GM18508 (cell line): ENCODE data around the gene BCL11B.

Source experiments
- ATAC-seq: cut with Tn5 transposase; IDR thresholded peaks from one replicate; pipeline ENCODE4 v1.9.1; 2021; ENCODE audit warnings: moderate number of reproducible peaks; ENCODE audit not compliant: insufficient read depth, unreplicated experiment

The BCL11B gene

GRCh38 chr14:99174081-99174769 lies 97.8 kb downstream of the BCL11B start:
- no peak for ATAC-seq

DNA sequence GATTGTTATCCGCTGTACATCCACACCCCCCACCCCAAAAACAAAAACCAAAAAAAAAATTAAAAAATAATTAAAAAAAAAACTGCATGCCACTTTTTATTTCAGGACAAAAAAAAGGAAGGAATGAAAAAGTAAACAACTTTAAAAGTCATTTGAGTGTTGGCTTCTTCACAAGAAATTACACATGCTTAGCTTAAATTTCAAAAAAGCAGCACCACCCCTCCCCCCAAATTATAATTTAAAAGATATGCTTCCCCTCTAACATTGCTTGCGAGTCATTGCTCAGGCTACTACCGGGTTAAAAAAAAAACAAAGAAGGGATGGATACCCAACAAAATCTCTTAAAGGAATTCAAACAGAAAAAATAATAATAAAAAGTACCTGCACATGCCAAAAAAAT lies 98.5 kb downstream of the BCL11B start:
- no peak for ATAC-seq

- ATAC-seq: no peak
Measured at GRCh38 chr14:99173086-99173485, 98.9 kb downstream of the BCL11B start.

- no peak for ATAC-seq
Measured at GRCh38 chr14:99171396-99171795, 100.6 kb downstream of the BCL11B start.

DNA sequence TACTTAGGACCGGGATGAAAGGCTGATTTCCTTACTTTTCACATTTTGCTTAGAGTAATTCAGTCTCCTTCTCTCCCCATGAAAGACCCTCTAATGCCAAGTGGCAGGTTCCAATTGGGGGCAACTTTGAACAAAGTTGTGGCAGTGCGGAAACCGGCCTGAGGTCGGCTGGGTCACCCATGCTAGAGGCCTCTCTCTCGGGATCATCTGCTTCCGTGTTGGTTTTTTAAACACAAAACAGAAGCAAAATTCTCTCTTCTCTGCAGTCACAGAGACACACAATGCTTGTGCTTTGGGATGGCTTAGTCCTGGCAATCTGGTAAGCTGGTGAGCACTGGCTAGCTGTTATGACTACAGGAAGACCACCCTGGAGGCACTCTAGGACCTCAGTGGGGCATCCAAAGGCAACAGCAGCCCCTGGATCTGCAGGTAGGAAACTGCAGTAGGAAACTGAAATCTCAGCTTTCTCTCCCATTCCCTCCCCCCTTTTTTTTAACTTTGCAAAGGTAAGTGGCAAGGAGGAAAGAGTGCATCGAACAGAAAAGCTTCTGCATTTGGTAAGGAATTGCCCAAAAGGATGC lies 102.1 kb downstream of the BCL11B start:
- ATAC-seq: no peak

GRCh38 chr14:99168330-99168729 lies 103.7 kb downstream of the BCL11B start:
- no peak for ATAC-seq

DNA sequence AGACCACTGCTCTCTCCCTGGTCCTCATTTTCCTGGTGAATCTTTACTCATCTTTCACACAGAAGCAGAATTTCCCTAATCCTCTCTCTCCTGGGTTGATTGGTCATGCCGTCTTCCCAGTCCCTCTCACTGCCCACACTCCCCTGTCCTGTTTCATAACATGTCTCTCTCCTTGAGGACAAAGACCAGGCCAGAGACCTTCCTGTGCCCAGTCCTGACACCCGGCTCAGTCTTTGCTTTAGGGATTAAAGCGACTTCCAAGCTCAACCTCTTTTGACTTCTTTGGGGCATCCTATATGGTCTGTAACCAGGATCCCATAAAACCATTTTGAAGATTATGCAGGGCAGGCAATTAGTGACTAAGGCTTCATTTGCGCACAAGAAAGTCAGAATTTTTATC lies 105.5 kb downstream of the BCL11B start:
- ATAC-seq: no peak

DNA sequence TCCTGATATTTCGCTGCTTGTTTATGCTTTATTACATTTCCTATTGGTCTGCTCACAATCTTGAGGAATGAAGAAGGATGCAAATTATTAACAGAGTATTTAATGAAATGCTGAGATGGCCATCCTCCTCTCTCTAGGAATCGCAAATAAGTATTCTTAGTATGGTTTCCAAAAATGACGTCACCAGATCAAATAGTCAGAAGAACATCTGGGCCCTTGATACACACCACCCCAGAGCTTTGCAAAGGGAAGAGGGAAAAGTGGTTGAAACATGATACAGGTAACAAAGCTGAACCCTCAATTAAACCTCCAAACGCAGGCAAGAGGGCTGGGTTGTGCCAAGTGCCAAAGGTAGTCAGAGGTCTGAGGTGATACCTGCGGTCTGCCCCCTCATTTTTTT lies 107.3 kb downstream of the BCL11B start:
- no peak for ATAC-seq

- ATAC-seq: no peak
Measured at GRCh38 chr14:99163446-99163845, 108.6 kb downstream of the BCL11B start.

DNA sequence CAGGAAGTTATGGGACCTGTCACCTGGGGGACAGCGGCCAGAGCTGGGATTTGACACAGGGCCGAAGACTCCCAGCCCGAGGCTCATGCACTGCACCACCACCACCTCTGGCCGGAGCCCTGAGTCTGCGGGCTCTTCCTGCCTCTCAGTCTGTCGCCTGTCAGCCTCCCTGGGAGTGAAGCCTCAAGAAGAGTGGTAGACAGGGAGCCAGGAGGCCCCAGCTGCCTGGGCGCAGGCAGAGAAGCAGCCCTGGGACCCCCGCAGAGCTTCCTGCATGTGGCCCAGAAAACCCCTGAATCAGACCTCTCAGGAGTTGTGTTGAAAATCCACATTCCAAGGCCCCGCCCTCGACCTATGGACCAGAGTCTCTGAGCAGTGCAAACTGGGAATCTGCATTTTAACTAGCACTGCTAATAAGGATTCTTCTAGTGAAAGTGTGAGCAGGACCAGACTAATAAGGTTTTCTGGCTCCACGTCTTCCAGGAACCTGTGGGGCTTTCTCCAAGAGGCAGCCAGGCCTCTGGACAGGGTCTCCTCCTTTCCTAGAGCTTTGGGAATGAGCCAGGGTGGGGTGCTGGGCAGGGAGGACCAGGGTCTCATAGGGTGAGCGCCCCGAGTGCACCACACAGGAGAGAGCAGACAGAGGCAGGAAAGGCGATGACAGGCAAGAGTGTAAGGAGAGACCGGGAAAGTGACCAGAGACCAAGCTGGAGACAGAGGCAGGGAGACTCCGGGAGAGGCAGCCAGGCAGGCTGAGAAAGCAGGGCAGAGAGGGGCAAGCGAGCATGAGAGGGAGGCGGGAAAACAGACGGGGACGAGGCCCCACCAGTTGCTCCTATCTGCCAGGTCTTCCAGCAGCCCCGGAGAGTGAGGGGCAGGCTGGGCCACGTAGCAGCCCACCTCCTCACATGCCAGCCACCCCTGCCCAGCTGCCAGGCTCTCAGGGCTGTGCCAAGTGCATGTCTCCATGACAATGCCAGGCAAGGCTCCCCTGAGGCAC lies 112.4 kb downstream of the BCL11B start:
- ATAC-seq: no peak

GRCh38 chr14:99158646-99159165 lies 113.3 kb downstream of the BCL11B start:
- ATAC-seq: no peak

DNA sequence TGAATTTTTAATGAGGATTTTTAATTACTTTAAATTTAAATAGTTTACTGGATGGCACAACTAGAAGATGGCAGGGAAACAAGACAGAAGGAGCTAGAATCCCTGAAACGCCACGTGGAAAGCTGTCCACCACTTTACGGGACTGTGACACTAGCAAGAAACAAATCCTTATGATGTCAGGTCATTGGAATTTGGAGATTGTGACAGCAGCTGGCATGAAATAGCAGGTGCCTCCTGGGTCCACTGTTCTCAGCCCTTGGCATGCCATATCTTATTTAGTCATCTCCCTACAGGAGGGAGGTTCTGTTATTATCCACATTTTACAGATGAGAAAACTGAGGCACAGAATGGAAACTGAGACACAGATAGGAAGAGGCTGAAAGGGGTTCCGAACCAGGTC lies 113.8 kb downstream of the BCL11B start:
- ATAC-seq: no peak

DNA sequence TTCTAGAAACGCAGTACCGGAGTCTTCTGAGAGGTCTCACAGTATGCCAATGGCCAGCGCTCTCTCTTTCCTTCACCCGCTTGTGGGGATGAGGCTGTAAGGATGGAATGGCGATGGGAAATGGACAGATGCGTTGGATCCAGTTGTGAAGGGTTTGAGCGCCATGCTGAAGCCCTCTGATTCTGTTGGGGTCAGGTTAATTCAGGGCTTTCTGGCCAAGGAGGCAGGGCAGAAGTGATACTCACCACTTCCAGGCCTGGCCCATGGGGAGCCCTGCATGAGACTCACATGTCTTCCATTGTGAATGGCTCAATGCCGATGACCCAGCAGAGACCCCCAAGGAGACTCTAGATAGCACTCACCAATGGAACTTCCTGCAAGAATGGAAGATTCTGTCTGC lies 114.3 kb downstream of the BCL11B start:
- no peak for ATAC-seq

DNA sequence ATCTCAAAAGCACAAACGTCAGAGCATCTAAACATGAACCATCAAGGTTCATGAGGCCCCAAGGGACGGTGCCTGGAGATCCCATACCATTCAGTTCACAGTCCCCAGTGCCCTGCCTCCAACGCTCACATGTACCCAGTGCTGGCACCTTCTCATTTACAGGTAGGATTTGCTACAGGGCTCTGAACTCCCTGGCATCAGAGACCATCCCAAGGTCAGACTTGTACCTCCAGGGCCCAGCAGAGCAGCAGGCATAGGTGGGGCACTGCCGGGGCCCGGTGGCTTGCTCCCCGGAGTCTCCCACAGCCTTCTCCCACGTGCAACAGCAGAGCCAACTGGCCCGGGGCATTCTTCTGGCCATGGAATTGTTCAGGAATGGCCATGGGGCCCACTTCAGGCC lies 114.8 kb downstream of the BCL11B start:
- ATAC-seq: no peak

GRCh38 chr14:99156814-99157213 lies 115.2 kb downstream of the BCL11B start:
- no peak for ATAC-seq

DNA sequence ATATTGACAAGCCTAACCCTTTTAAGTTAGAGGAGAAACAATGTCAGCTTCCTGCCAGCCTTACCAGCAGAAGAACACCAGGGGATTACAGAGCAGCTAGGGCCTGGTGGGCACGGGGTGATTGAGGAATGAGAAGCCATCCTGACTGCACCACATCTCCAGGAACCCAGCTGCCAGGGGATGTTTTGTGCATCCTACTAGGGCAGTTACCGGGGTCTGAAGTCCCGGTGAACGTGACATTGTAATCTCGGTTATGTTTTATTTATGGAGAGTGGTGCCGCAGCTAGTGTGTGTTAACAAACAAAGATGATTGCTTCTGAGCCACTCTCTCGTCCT lies 115.9 kb downstream of the BCL11B start:
- ATAC-seq: no peak

GRCh38 chr14:99155173-99156089 lies 116.6 kb downstream of the BCL11B start:
- no peak for ATAC-seq

- no peak for ATAC-seq
Measured at GRCh38 chr14:99150236-99150635, 121.8 kb downstream of the BCL11B start.

GRCh38 chr14:99148861-99149610 lies 123.0 kb downstream of the BCL11B start:
- no peak for ATAC-seq
